Loucy (cell line): Measurements from ENCODE around the gene TRPV3.

Source experiments
- H2AFZ ChIP-seq: fragments of 200-600 bp; sonication (generic); 2 replicates; pipeline ENCODE4 v1.6.0; 2016; ENCODE audit warnings: antibody characterized with exemption, mild to moderate bottlenecking, low read length, moderate library complexity
- H3F3A ChIP-seq: fragments of 200-600 bp; 2 replicates; pipeline ENCODE4 v1.6.0; 2016; ENCODE audit warnings: antibody characterized with exemption, low read depth, mild to moderate bottlenecking
- H3K27me3 ChIP-seq: fragments of 200-600 bp; sonication (generic); 2 replicates; pipeline ENCODE4 v1.6.1; 2014; ENCODE audit warnings: low read length, mild to moderate bottlenecking; ENCODE audit not compliant: insufficient read depth, poor library complexity, severe bottlenecking
- H3K36me3 ChIP-seq: fragments of 200-600 bp; sonication (generic); 2 replicates; pipeline ENCODE4 v1.6.1; 2016; ENCODE audit warnings: low read length; ENCODE audit not compliant: insufficient read depth
- H3K4me1 ChIP-seq: fragments of 200-600 bp; sonication (generic); 2 replicates; pipeline ENCODE4 v1.5.1; 2014; ENCODE audit warnings: low read length, mild to moderate bottlenecking; ENCODE audit not compliant: insufficient read depth, poor library complexity, severe bottlenecking
- H3K4me2 ChIP-seq: fragments of 200-600 bp; sonication (generic); 2 replicates; pipeline ENCODE4 v1.6.0; 2014; ENCODE audit warnings: antibody characterized with exemption, low read length, low read depth, mild to moderate bottlenecking; ENCODE audit not compliant: poor library complexity, severe bottlenecking
- H3K4me3 ChIP-seq: fragments of 200-600 bp; sonication (generic); 2 replicates; pipeline ENCODE4 v1.5.1; 2014; ENCODE audit warnings: low read length, mild to moderate bottlenecking, mixed read lengths; ENCODE audit not compliant: poor library complexity, severe bottlenecking
- H3K79me2 ChIP-seq: fragments of 200-600 bp; sonication (generic); 2 replicates; pipeline ENCODE4 v1.6.1; 2014; ENCODE audit warnings: low read length; ENCODE audit not compliant: insufficient read depth
- H3K9ac ChIP-seq: fragments of 200-600 bp; sonication (generic); 2 replicates; pipeline ENCODE4 v1.6.0; 2014; ENCODE audit warnings: mild to moderate bottlenecking, low read depth, low read length, moderate library complexity; ENCODE audit not compliant: poor library complexity, severe bottlenecking
- H3K9me2 ChIP-seq: fragments of 200-600 bp; sonication (generic); replicated peaks from 2 replicates; pipeline ENCODE4 v1.6.1; 2016; ENCODE audit warnings: low read depth, low read length, mixed read lengths
- H3K9me3 ChIP-seq: fragments of 200-600 bp; sonication (generic); 2 replicates; pipeline ENCODE4 v1.6.1; 2014; ENCODE audit warnings: mild to moderate bottlenecking, antibody characterized with exemption, low read length, low read depth; ENCODE audit not compliant: insufficient read depth
- H4K20me1 ChIP-seq: fragments of 200-600 bp; sonication (generic); 2 replicates; pipeline ENCODE4 v1.6.0; 2014; ENCODE audit warnings: antibody characterized with exemption, low read length, mild to moderate bottlenecking; ENCODE audit not compliant: insufficient read depth, poor library complexity, severe bottlenecking
- EZH2phosphoT487 ChIP-seq: fragments of 200-600 bp; IDR thresholded peaks from 2 replicates; pipeline ENCODE4 v1.6.1; 2018; ENCODE audit warnings: antibody characterized with exemption, mild to moderate bottlenecking, moderate library complexity, borderline replicate concordance
- TF ChIP-seq, protein P1 (sequence below): fragments of 200-600 bp; sonication (generic); conservative IDR thresholded peaks from 2 replicates; pipeline ENCODE4 v1.5.1; 2014; ENCODE audit warnings: mild to moderate bottlenecking, antibody characterized with exemption, low read length

Gene TRPV3

DNA sequence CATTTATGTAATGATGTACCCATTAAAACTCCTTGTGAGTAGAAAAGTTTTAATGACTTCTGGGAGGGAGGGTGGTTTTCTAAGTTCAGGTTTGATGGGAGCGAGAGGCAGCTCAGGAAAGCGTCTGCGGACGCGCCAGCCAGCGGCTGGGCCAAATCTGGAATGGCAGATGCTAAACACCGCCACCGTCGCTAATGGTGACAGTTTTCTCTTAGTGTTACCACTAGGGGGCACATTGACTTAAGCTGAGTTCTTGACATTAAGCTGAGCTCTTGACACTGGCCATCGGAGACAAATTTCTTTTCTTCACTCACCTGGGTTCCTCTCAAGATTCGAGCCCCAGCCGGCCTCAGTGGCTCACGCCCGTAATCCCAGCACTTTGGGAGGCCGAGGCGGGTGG lies 44.9 kb upstream of the TRPV3 start:
- Histone ChIP-seq H2AFZ (no peak overlapping the region), H3K9me3 (no peaks in the 10 kb centered on the region), H3K4me2 (no peak overlapping the region), H3K4me3 (no peak overlapping the region), H3K79me2 (no peaks in the 10 kb centered on the region), H3K9me2 (no peaks in the 10 kb centered on the region), H3K36me3 (no peaks in the 10 kb centered on the region), H3K27me3 (no peaks in the 10 kb centered on the region), H4K20me1 (no peaks in the 10 kb centered on the region), H3K9ac (no peak overlapping the region), H3F3A (no peaks in the 10 kb centered on the region), H3K4me1 (no peaks in the 10 kb centered on the region)
- TF ChIP-seq EZH2phosphoT487 = no peak
- TF ChIP-seq, protein P1, sequence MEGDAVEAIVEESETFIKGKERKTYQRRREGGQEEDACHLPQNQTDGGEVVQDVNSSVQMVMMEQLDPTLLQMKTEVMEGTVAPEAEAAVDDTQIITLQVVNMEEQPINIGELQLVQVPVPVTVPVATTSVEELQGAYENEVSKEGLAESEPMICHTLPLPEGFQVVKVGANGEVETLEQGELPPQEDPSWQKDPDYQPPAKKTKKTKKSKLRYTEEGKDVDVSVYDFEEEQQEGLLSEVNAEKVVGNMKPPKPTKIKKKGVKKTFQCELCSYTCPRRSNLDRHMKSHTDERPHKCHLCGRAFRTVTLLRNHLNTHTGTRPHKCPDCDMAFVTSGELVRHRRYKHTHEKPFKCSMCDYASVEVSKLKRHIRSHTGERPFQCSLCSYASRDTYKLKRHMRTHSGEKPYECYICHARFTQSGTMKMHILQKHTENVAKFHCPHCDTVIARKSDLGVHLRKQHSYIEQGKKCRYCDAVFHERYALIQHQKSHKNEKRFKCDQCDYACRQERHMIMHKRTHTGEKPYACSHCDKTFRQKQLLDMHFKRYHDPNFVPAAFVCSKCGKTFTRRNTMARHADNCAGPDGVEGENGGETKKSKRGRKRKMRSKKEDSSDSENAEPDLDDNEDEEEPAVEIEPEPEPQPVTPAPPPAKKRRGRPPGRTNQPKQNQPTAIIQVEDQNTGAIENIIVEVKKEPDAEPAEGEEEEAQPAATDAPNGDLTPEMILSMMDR = peak; percentile 69

DNA sequence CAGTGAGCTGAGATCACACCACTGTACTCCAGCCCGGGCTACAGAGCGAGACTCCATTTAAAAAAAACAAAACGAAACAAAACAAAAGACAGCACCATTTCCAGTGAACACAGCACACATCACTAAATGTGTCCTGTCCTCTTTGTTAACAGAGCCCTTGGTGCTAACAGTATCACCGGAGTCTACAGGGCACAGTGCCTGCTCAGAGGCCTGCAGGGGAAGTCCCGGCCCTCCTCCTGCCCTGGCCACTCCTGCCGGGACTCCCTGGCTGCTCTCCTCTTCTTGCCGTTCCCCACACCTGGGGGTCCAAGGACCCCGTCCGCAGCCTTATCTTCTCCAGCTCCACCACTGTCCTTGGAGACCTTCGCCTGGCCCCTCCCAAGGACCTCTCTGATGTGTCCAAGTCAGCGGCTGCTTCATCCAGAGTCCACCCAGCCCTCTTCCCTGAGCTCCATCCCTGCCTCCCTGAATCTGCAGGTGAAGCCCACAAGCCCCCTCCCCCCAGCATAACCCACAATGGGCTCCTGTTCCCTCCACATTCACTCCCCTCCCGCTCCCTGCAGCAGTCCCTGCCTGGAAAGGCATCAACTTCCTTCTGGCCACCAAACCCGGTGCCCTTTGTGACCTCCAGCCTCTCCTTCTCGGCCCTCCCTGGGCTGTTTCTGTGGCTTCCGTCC lies 43.1 kb upstream of the TRPV3 start:
- Histone ChIP-seq H3F3A (no peaks in the 10 kb centered on the region), H3K27me3 (no peaks in the 10 kb centered on the region), H2AFZ (no peak overlapping the region), H3K79me2 (no peaks in the 10 kb centered on the region), H3K9me3 (no peaks in the 10 kb centered on the region), H4K20me1 (no peaks in the 10 kb centered on the region), H3K4me3 (no peak overlapping the region), H3K36me3 (no peaks in the 10 kb centered on the region), H3K4me2 (no peak overlapping the region), H3K9ac (no peak overlapping the region), H3K4me1 (no peaks in the 10 kb centered on the region), H3K9me2 (no peaks in the 10 kb centered on the region)
- TF ChIP-seq EZH2phosphoT487 = no peak
- TF ChIP-seq, protein P1 = no peak

DNA sequence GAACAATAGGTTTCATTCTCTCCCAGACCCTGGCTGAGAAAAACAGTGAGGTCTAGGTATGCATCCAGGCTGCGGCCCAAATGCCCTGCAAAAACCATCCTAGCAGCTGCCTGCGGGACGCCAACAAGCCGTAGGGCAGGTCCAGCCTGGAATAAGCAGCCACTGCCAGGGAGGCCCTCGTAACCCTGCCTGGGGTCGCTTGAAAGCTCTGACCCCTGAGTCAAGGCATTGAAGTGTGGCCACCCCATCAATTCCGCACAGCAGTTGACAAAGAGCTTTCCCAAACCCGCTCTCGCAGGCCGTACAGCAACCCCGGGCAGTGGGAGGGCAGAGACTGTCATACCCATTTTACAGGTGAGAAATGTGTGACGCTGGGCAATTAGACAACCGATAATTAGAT lies 40.5 kb upstream of the TRPV3 start:
- TF ChIP-seq EZH2phosphoT487 = no peak
- TF ChIP-seq, protein P1 = no peak
- Histone ChIP-seq H3K79me2 (no peaks in the 10 kb centered on the region), H2AFZ (no peak overlapping the region), H3F3A (no peaks in the 10 kb centered on the region), H3K4me2 (no peak overlapping the region), H3K9ac (no peak overlapping the region), H4K20me1 (no peaks in the 10 kb centered on the region), H3K36me3 (no peaks in the 10 kb centered on the region), H3K9me3 (no peaks in the 10 kb centered on the region), H3K4me1 (no peaks in the 10 kb centered on the region), H3K9me2 (no peaks in the 10 kb centered on the region), H3K27me3 (no peaks in the 10 kb centered on the region), H3K4me3 (no peak overlapping the region)
